HepG2 (cell line): Measurements from ENCODE around the gene MMP19. TPM values are rescaled to one million over a fixed set of nuclear protein-coding genes. Genes with fewer than 3 reads are reported as not detected.
A peak's percentile ranks its signal among the peaks of the same experiment; 100 is the strongest.

Source experiments
- ATAC-seq: fragments of 200-7000 bp; cut with Tn5 transposase; 3 replicates; pipeline ENCODE4 v1.9.1; 2020; ENCODE audit warnings: mild to moderate bottlenecking, moderate library complexity
- BruUV-seq: library from RNA; stranded (reverse); fragments of 400-500 nt; replicated peaks from 2 replicates; lab custom pipeline; 2021; lab: Mats Ljungman, UMichigan
- CTCF ChIA-PET: fragments of 300-600 bp; formaldehyde crosslinking; extraction: SDS; loops from one replicate; lab custom pipeline; 2021; ENCODE audit warnings: low total read pairs, inconsistent platforms, low intra/inter-chr PET ratio; lab: Yijun Ruan, JAX
- POLR2A ChIA-PET: fragments of 350-600 bp; sonication (Branson Sonifier 250); formaldehyde crosslinking; loops from one replicate; lab custom pipeline; 2020; ENCODE audit warnings: antibody characterized with exemption, inconsistent platforms; lab: Yijun Ruan, JAX
- DNase-seq: peaks from one replicate; pipeline ENCODE4 v3.0.0-alpha.2; 2015; ENCODE audit warnings: low spot score
- FAIRE-seq: peaks from 3 replicates; lab custom pipeline; 2011; peaks lifted over from hg19 to GRCh38; lab: Jason Lieb, UNC
- H2AFZ ChIP-seq: one replicate; pipeline ENCODE4 v1.6.1; 2011; ENCODE audit warnings: low read length, inconsistent platforms
- H3K27ac ChIP-seq: fragments of 300-600 bp; 3 replicates; pipeline ENCODE4 v1.8.0; 2011; ENCODE audit warnings: mixed run types, mild to moderate bottlenecking, mixed read lengths, low read length, inconsistent platforms; ENCODE audit not compliant: insufficient read depth; ENCODE audit errors: extremely low read length
- H3K27me3 ChIP-seq, 2 experiments: fragments of 200-600 bp in 1 of 2; 2 replicates in 1 of 2; 3 replicates in 1 of 2; pipeline versions ENCODE4 v1.6.0 to v1.8.0; 2011; ENCODE audit warnings: low read length in 2 of 2, mild to moderate bottlenecking in 2 of 2, moderate library complexity in 2 of 2, inconsistent platforms in 1 of 2; ENCODE audit not compliant: insufficient read depth in 2 of 2, control insufficient read depth in 1 of 2
- H3K36me3 ChIP-seq, 2 experiments: fragments of 200-600 bp in 1 of 2; replicated peaks in 1 of 2; 2 replicates in 1 of 2; 3 replicates in 1 of 2; pipeline versions ENCODE4 v1.5.1 to v1.8.0; 2011; ENCODE audit warnings: low read length in 2 of 2, inconsistent platforms in 1 of 2; ENCODE audit not compliant: insufficient read depth in 2 of 2, control insufficient read depth in 1 of 2
- H3K4me1 ChIP-seq: 2 replicates; pipeline ENCODE4 v1.5.1; 2012; ENCODE audit warnings: low read length, inconsistent platforms; ENCODE audit not compliant: insufficient read depth
- H3K4me2 ChIP-seq: 2 replicates; pipeline ENCODE4 v1.6.0; 2011; ENCODE audit warnings: low read depth, low read length, inconsistent platforms
- H3K4me3 ChIP-seq, 3 experiments: fragments of 200-600 bp in 1 of 3; sonication (generic), shearing (Covaris generic) in 1 of 3; replicated peaks in 1 of 3; 2 replicates each; pipeline ENCODE4 v1.5.1; 2011 to 2016; ENCODE audit warnings: low read length in 3 of 3, inconsistent platforms in 2 of 3, low read depth in 2 of 3, mild to moderate bottlenecking in 2 of 3, control low read depth in 1 of 3, mixed read lengths in 1 of 3; ENCODE audit not compliant: insufficient read depth in 1 of 3
- H3K79me2 ChIP-seq: one replicate; pipeline ENCODE4 v1.6.1; 2011; ENCODE audit warnings: low read length, inconsistent platforms; ENCODE audit not compliant: insufficient read depth
- H3K9ac ChIP-seq: 2 replicates; pipeline ENCODE4 v1.6.0; 2011; ENCODE audit warnings: mild to moderate bottlenecking, low read depth, low read length, inconsistent platforms; ENCODE audit not compliant: insufficient read depth
- H3K9me3 ChIP-seq: 2 replicates; pipeline ENCODE4 v1.5.1; 2012; ENCODE audit warnings: mild to moderate bottlenecking, low read length
- H4K20me1 ChIP-seq: 2 replicates; pipeline ENCODE4 v1.6.0; 2011; ENCODE audit warnings: inconsistent platforms, mild to moderate bottlenecking, low read length, moderate library complexity; ENCODE audit not compliant: insufficient read depth
- CTCF ChIP-seq: sonication (generic); formaldehyde crosslinking; IDR thresholded peaks from 2 replicates; pipeline ENCODE4 v1.5.0; 2020; ENCODE audit warnings: mild to moderate bottlenecking, missing genetic modification reagents, moderate library complexity
- ETV5 ChIP-seq: IDR thresholded peaks from 2 replicates; pipeline ENCODE4 v1.6.1; 2018; ENCODE audit warnings: missing biosample characterization, missing genetic modification reagents, inconsistent platforms, borderline replicate concordance
- PAF1 ChIP-seq: IDR thresholded peaks from 2 replicates; pipeline ENCODE4 v1.6.1; 2016; ENCODE audit warnings: missing genetic modification reagents, missing compliant biosample characterization
- PAWR ChIP-seq: sonication (generic); formaldehyde crosslinking; IDR thresholded peaks from 2 replicates; pipeline ENCODE4 v1.4.0; 2020; ENCODE audit warnings: missing genetic modification reagents, mild to moderate bottlenecking, borderline replicate concordance
- SIN3B ChIP-seq: fragments of 150-350 bp; IDR thresholded peaks from 2 replicates; pipeline ENCODE4 v1.6.1; 2014; ENCODE audit warnings: low read length
- SMC3 ChIP-seq: IDR thresholded peaks from 2 replicates; pipeline ENCODE4 v1.6.1; 2011; ENCODE audit warnings: low read length, improper control_type of control experiment
- STAG1 ChIP-seq: sonication (generic); formaldehyde crosslinking; IDR thresholded peaks from 2 replicates; pipeline ENCODE4 v1.4.0; 2020; ENCODE audit warnings: missing genetic modification reagents
- TCF7 ChIP-seq: sonication (generic); IDR thresholded peaks from 2 replicates; pipeline ENCODE4 v1.6.1; 2016; ENCODE audit warnings: antibody characterized with exemption, low read depth
- WGBS: methylation state at CpG from one replicate; pipeline ENCODE4 v1.1.6; 2017; ENCODE audit warnings: low lambda C conversion rate; 5-methylcytosine and 5-hydroxymethylcytosine counted together
- in situ Hi-C: cut with HindIII; loops from 2 replicates; pipeline ENCODE4 v1.10.0; 2017; ENCODE audit warnings: low pct_unique_long_range_greater_than_20kb; ENCODE audit not compliant: extremely low pct_ligation_motif_present
- intact Hi-C: fragments of 100-400 bp; cut with micrococcal nuclease; formaldehyde crosslinking; loops from one replicate; pipeline ENCODE4 v1.10.0; 2022; ENCODE audit not compliant: unreplicated experiment
- polyA plus RNA-seq, 8 experiments: library from polyadenylated mRNA; depleted of rRNA in 3 of 8; stranded (reverse) in 7 of 8; unstranded in 1 of 8; fragments of >200 nt; fragmentation: Illumina TruSeq in 4 of 8; extraction: Trizol in 4 of 8; gene quantifications; 2 replicates each; pipeline versions ENCODE4 v1.2.1 to v1.2.3, GENCODE V29; 2011 to 2016; ENCODE audit warnings: low read depth in 4 of 8, missing spikeins in 1 of 8, mixed read lengths in 1 of 8; ENCODE audit not compliant: insufficient read depth in 1 of 8
- total RNA-seq, 5 experiments: library from RNA; depleted of rRNA; stranded (reverse); fragments of >200 nt; fragmentation: Illumina TruSeq; extraction: Trizol; gene quantifications; 2 replicates each; pipeline ENCODE4 v1.2.3, GENCODE V29; 2016; ENCODE audit warnings: low read depth in 1 of 5

MMP19 gene
- total and polyA plus RNA-seq, 2 of the 13 experiments (the other 11 are each of a cell fraction or from before 2014, with no cell fraction given), result 0.07 to 0.08 TPM

- no peaks in the 10 kb centered on the region for H3K4me1 ChIP-seq
- peak; percentile 52 for FAIRE-seq
- no peaks in the 10 kb centered on the region for H3K27me3 ChIP-seq
- no peak overlapping the region for H3K4me2 ChIP-seq
- no peak overlapping the region for H3K27ac ChIP-seq
- DNase-seq, result peak; percentile 51
- ATAC-seq, result peak; percentile 43; the same call in 2 of the 3 replicates
- H4K20me1 ChIP-seq, result no peaks in the 10 kb centered on the region; the same call in 1 of the 2 replicates
- in situ Hi-C loops (loop anchor here (5.0 kb wide), 1 partner anchor 60 kb away; no protein-coding TSS in a partner anchor), intact Hi-C loops (loop anchor here (1.0 kb wide), 1 partner anchor 58 kb away; no protein-coding TSS in a partner anchor)
- H3K9me3 ChIP-seq, result no peaks in the 10 kb centered on the region
- no peak overlapping the region for H3K4me3 ChIP-seq
- WGBS, result 81% methylated on average over 5 of the region's 5 CpGs
- H3K36me3 ChIP-seq, result peaks cover 11 to 89% of the 10 kb centered on the region in 2 experiments
- TF ChIP-seq PAWR (CRISPR knock-in tag) (no peak), STAG1 (CRISPR knock-in tag) (peak; percentile 56), PAF1 (no peak), ETV5 (CRISPR knock-in tag) (no peak), SIN3B (no peak), TCF7 (no peak), CTCF (CRISPR knock-in tag) (peak; percentile 62), SMC3 (peak; percentile 32; the same call in 1 of the 2 replicates)
- H2AFZ ChIP-seq, result no peak overlapping the region
- no TSS peak for BruUV-seq
- POLR2A ChIA-PET, result interaction anchor here (1.0 to 1.2 kb wide), 3 partner anchors 21 to 58 kb away, joined by 3 read pairs; partner anchors contain the start of genes DNAJC14, ORMDL2 and SARNP
- H3K79me2 ChIP-seq, result no peaks in the 10 kb centered on the region
- CTCF ChIA-PET, result interaction anchor here (2.0 kb wide), 1 partner anchor 58 kb away, joined by 15 read pairs; no protein-coding TSS in a partner anchor
- H3K9ac ChIP-seq, result no peak overlapping the region
Measured at GRCh38 chr12:55797068-55797467, 45.7 kb downstream of the MMP19 start.
